H1 (cell line): ENCODE data around the gene APOL1. TPM values are rescaled to one million over a fixed set of nuclear protein-coding genes. Genes with fewer than 3 reads are reported as not detected.

Source experiments
- CTCF ChIA-PET: fragments of 300-600 bp; sonication (Branson Sonifier 250); formaldehyde crosslinking; loops from one replicate; lab custom pipeline; 2021; ENCODE audit not compliant: partially characterized antibody; lab: Charles Lee
- POLR2A ChIA-PET: fragments of 300-600 bp; sonication (Branson Sonifier 250); formaldehyde crosslinking; loops from one replicate; lab custom pipeline; 2021; ENCODE audit warnings: inconsistent platforms; ENCODE audit not compliant: partially characterized antibody; lab: Charles Lee
- DNase-seq, 2 experiments: peaks; one replicate each; pipeline versions ENCODE4 v3.0.0 to v3.0.0-alpha.2; 2010 to 2022; ENCODE audit warnings: low spot score in 2 of 2, low read depth in 1 of 2, mixed read lengths in 1 of 2
- FAIRE-seq: peaks from 2 replicates; lab custom pipeline; 2011; peaks lifted over from hg19 to GRCh38; lab: Jason Lieb, UNC
- H2AFZ ChIP-seq: 2 replicates; pipeline ENCODE4 v1.8.1; 2012; ENCODE audit warnings: low read length, inconsistent platforms
- H2AK5ac ChIP-seq: 2 replicates; pipeline ENCODE4 v1.6.1; 2013; ENCODE audit warnings: low read depth, low read length
- H2BK120ac ChIP-seq: replicated peaks from 2 replicates; pipeline ENCODE3; 2013; ENCODE audit warnings: low read depth, low read length, inconsistent platforms
- H2BK12ac ChIP-seq: 2 replicates; pipeline ENCODE4 v1.6.1; 2013; ENCODE audit warnings: low read depth, low read length
- H2BK15ac ChIP-seq: 2 replicates; pipeline ENCODE4 v1.6.1; 2013; ENCODE audit warnings: low read length
- H2BK20ac ChIP-seq: 2 replicates; pipeline ENCODE4 v1.6.1; 2013; ENCODE audit warnings: low read length
- H2BK5ac ChIP-seq: 2 replicates; pipeline ENCODE4 v1.6.1; 2013; ENCODE audit warnings: low read depth, low read length
- H3K14ac ChIP-seq: 2 replicates; pipeline ENCODE4 v1.6.1; 2013; ENCODE audit warnings: inconsistent platforms; ENCODE audit not compliant: insufficient read length
- H3K18ac ChIP-seq: 2 replicates; pipeline ENCODE4 v1.6.1; 2013; ENCODE audit warnings: low read length; ENCODE audit errors: extremely low read depth
- H3K23ac ChIP-seq: 2 replicates; pipeline ENCODE4 v1.6.1; 2013; ENCODE audit warnings: inconsistent platforms; ENCODE audit not compliant: insufficient read length
- H3K23me2 ChIP-seq: 2 replicates; pipeline ENCODE4 v1.6.1; 2013; ENCODE audit warnings: low read depth, low read length
- H3K27ac ChIP-seq: 2 replicates; pipeline ENCODE4 v1.6.1; 2011; ENCODE audit warnings: low read depth, low read length, inconsistent platforms
- H3K27me3 ChIP-seq, 4 experiments: replicated peaks in 1 of 4; 1 replicate in 1 of 4; 2 replicates in 3 of 4; pipeline versions ENCODE4 v1.6.1 to v1.8.1; 2011 to 2013; ENCODE audit warnings: low read length in 3 of 4, mild to moderate bottlenecking in 3 of 4, inconsistent platforms in 2 of 4, mixed read lengths in 2 of 4, moderate library complexity in 1 of 4; ENCODE audit not compliant: control insufficient read depth in 3 of 4, insufficient read depth in 3 of 4; ENCODE audit errors: extremely low read depth in 1 of 4
- H3K36me3 ChIP-seq, 4 experiments: 2 replicates each; pipeline versions ENCODE4 v1.6.1 to v1.8.1; 2011 to 2013; ENCODE audit warnings: mild to moderate bottlenecking in 4 of 4, low read length in 3 of 4, moderate library complexity in 2 of 4, control low read depth in 1 of 4, inconsistent platforms in 1 of 4; ENCODE audit not compliant: insufficient read depth in 4 of 4, control insufficient read depth in 2 of 4
- H3K4ac ChIP-seq: replicated peaks from 2 replicates; pipeline ENCODE3; 2013; ENCODE audit warnings: low read length, low read depth, mixed read lengths, inconsistent platforms; ENCODE audit not compliant: insufficient read length
- H3K4me1 ChIP-seq, 4 experiments: replicated peaks in 1 of 4; 1 replicate in 1 of 4; 2 replicates in 3 of 4; pipeline versions ENCODE4 v1.6.1 to v1.8.1; 2011 to 2013; ENCODE audit warnings: low read length in 3 of 4, inconsistent platforms in 2 of 4, mixed read lengths in 1 of 4; ENCODE audit not compliant: insufficient read depth in 4 of 4, control insufficient read depth in 3 of 4
- H3K4me2 ChIP-seq, 2 experiments: 2 replicates each; pipeline versions ENCODE4 v1.6.1 to v1.8.1; 2011 to 2013; ENCODE audit warnings: low read depth in 2 of 2, low read length in 2 of 2, control low read depth in 1 of 2, inconsistent platforms in 1 of 2, mild to moderate bottlenecking in 1 of 2; ENCODE audit not compliant: insufficient read depth in 1 of 2
- H3K4me3 ChIP-seq, 4 experiments: fragments of 200-600, 300-600 bp in 1 of 4; sonication (generic), shearing (Covaris generic), sonication (Bioruptor Twin) in 1 of 4; 2 replicates each; pipeline versions ENCODE4 v1.5.1 to v1.8.1; 2011 to 2016; ENCODE audit warnings: low read length in 4 of 4, low read depth in 3 of 4, control low read depth in 2 of 4, inconsistent platforms in 2 of 4, mild to moderate bottlenecking in 2 of 4, mixed read lengths in 1 of 4, moderate library complexity in 1 of 4; ENCODE audit not compliant: insufficient read depth in 2 of 4; ENCODE audit errors: extremely low read depth in 1 of 4
- H3K56ac ChIP-seq: replicated peaks from 2 replicates; pipeline ENCODE3; 2013; ENCODE audit warnings: low read depth, mild to moderate bottlenecking, mixed read lengths, low read length, inconsistent platforms; ENCODE audit not compliant: insufficient read length
- H3K79me1 ChIP-seq: 2 replicates; pipeline ENCODE4 v1.6.1; 2013; ENCODE audit warnings: low read depth, low read length, control low read depth
- H3K79me2 ChIP-seq, 2 experiments: 2 replicates each; pipeline versions ENCODE4 v1.6.1 to v1.8.1; 2012 to 2013; ENCODE audit warnings: low read length in 2 of 2, mild to moderate bottlenecking in 2 of 2, inconsistent platforms in 1 of 2; ENCODE audit not compliant: insufficient read depth in 2 of 2, control insufficient read depth in 1 of 2
- H3K9ac ChIP-seq, 4 experiments: replicated peaks in 1 of 4; 1 replicate in 1 of 4; 2 replicates in 3 of 4; pipeline versions ENCODE4 v1.6.1 to v1.8.1; 2011 to 2013; ENCODE audit warnings: low read depth in 3 of 4, low read length in 3 of 4, control low read depth in 2 of 4, mild to moderate bottlenecking in 2 of 4, moderate library complexity in 2 of 4, inconsistent platforms in 1 of 4; ENCODE audit errors: extremely low read depth in 1 of 4
- H3K9me3 ChIP-seq, 2 experiments: 2 replicates each; pipeline versions ENCODE4 v1.6.1 to v1.8.1; 2012 to 2013; ENCODE audit warnings: mild to moderate bottlenecking in 2 of 2, moderate library complexity in 2 of 2, control low read depth in 1 of 2, inconsistent platforms in 1 of 2, low read depth in 1 of 2, low read length in 1 of 2, mixed read lengths in 1 of 2; ENCODE audit not compliant: insufficient read depth in 2 of 2
- H4K20me1 ChIP-seq, 2 experiments: replicated peaks in 1 of 2; 2 replicates each; pipeline versions ENCODE3 to v1.8.1; 2011 to 2013; ENCODE audit warnings: inconsistent platforms in 2 of 2, low read length in 2 of 2, mild to moderate bottlenecking in 1 of 2; ENCODE audit not compliant: insufficient read depth in 2 of 2, control insufficient read depth in 1 of 2
- H4K5ac ChIP-seq: 2 replicates; pipeline ENCODE4 v1.6.1; 2013; ENCODE audit warnings: low read length, low read depth, mixed read lengths, inconsistent platforms; ENCODE audit not compliant: insufficient read length
- H4K8ac ChIP-seq: 2 replicates; pipeline ENCODE4 v1.8.0; 2013; ENCODE audit warnings: mild to moderate bottlenecking, moderate library complexity, low read length, inconsistent platforms; ENCODE audit not compliant: insufficient read depth; ENCODE audit errors: extremely low read depth
- H4K91ac ChIP-seq: replicated peaks from 2 replicates; pipeline ENCODE3; 2013; ENCODE audit warnings: low read length, mixed read lengths, inconsistent platforms; ENCODE audit not compliant: insufficient read length
- CBX5 ChIP-seq: fragments of 300-800, 300-1000 bp; sonication (generic); IDR thresholded peaks from 2 replicates; pipeline ENCODE4 v1.7.1; 2016; ENCODE audit warnings: antibody characterized with exemption, low read length, low read depth
- EZH2 ChIP-seq: fragments of 200-600 bp; sonication (generic); IDR thresholded peaks from 2 replicates; pipeline ENCODE4 v1.7.1; 2012; ENCODE audit warnings: low read depth, mild to moderate bottlenecking, moderate library complexity, low read length, inconsistent platforms; ENCODE audit not compliant: severe bottlenecking
- HDAC6 ChIP-seq: IDR thresholded peaks from one replicate; pipeline ENCODE4 v1.7.1; 2012; ENCODE audit warnings: low read depth, mild to moderate bottlenecking, inconsistent platforms, low read length, moderate library complexity
- TEAD4 ChIP-seq: IDR thresholded peaks from 2 replicates; pipeline ENCODE4 v1.6.1; 2012; ENCODE audit warnings: low read depth, low read length, inconsistent platforms, mixed read lengths
- YY1 ChIP-seq: IDR thresholded peaks from 2 replicates; pipeline ENCODE4 v1.6.1; 2011; ENCODE audit warnings: low read depth, mild to moderate bottlenecking, low read length
- WGBS, 2 experiments: shearing (Covaris generic) in 1 of 2; methylation state at CpG; one replicate each; pipeline versions ENCODE4 v1.1.6 to v1.1.7; 2013 to 2015; ENCODE audit warnings: low lambda C conversion rate in 2 of 2, mixed read lengths in 2 of 2, inconsistent platforms in 1 of 2, low coverage in 1 of 2, missing lambda C conversion rate in 1 of 2; ENCODE audit not compliant: insufficient replicate concordance in 2 of 2, insufficient coverage in 1 of 2, insufficient read length in 1 of 2; ENCODE audit errors: extremely low coverage in 1 of 2, missing lambda C conversion rate in 1 of 2; 5-methylcytosine and 5-hydroxymethylcytosine counted together
- polyA plus RNA-seq, 7 experiments: library from polyadenylated mRNA; depleted of rRNA in 3 of 7; stranded (reverse) in 5 of 7; unstranded in 2 of 7; fragments of >200 nt in 5 of 7; fragments of 200-250 nt in 2 of 7; gene quantifications; 1 replicate in 5 of 7; 2 replicates in 1 of 7; 4 replicates in 1 of 7; pipeline versions ENCODE4 v1.2.1 to v1.2.3, GENCODE V29; 2011 to 2013; ENCODE audit warnings: missing spikeins in 2 of 7, mixed read lengths in 2 of 7
- total RNA-seq: library from RNA; stranded (reverse); fragmentation: NEBNext Ultra II Directional; extraction: Animal tissue kit (Norgen Biotek cat#: 25700); gene quantifications from 2 replicates; pipeline ENCODE4 v1.2.1, GENCODE V29; 2021

APOL1 gene
- total and polyA plus RNA-seq, 2 of the 8 experiments (the other 6 are each of a cell fraction or from before 2014, with no cell fraction given) = not detected

GRCh38 chr22:36308880-36309279, 55.9 kb downstream of the APOL1 start:
- Histone ChIP-seq H2BK20ac (no peak overlapping the region), H2BK5ac (no peak overlapping the region), H2BK15ac (no peak overlapping the region), H3K14ac (no peak overlapping the region), H3K27me3 (no peaks in the 10 kb centered on the region), H3K79me1 (no peaks in the 10 kb centered on the region), H3K4me2 (no peak overlapping the region), H2AFZ (no peak overlapping the region), H3K23me2 (no peaks in the 10 kb centered on the region), H4K5ac (no peak overlapping the region), H2BK12ac (no peak overlapping the region), H3K4me3 (no peak overlapping the region), H3K18ac (no peak overlapping the region), H3K4me1 (no peaks in the 10 kb centered on the region), H2AK5ac (no peak overlapping the region), H3K79me2 (no peaks in the 10 kb centered on the region), H4K8ac (no peak overlapping the region; the same call in 1 of the 2 replicates), H4K91ac (no peak overlapping the region), H3K56ac (no peak overlapping the region), H2BK120ac (no peak overlapping the region), H3K9me3 (no peaks in the 10 kb centered on the region), H3K27ac (no peak overlapping the region), H4K20me1 (peaks cover 9 to 10% of the 10 kb centered on the region in 2 experiments), H3K4ac (no peak overlapping the region), H3K23ac (no peak overlapping the region), H3K36me3 (peaks cover 48 to 82% (median 79%) of the 10 kb centered on the region in 4 experiments), H3K9ac (no peak overlapping the region; a peak in 1 of 7 replicates)
- TF ChIP-seq CBX5 = no peak
- no peak for TF ChIP-seq EZH2
- TF ChIP-seq YY1 = no peak
- no peak for TF ChIP-seq HDAC6
- TF ChIP-seq TEAD4 = no peak
- no peak for FAIRE-seq
- ChIA-PET POLR2A (no interaction called here), CTCF (interaction anchor here (1.1 to 17.3 kb wide), 5 partner anchors 8 to 25 kb away, joined by 3 to 159 read pairs (median 4); no protein-coding TSS in a partner anchor)
- no peak for DNase-seq
- 89% methylated on average over 17 of the region's 17 CpGs; no CpG with 5 or more reads in 1 of the 2 experiments for WGBS, 2 experiments
